Peyer's patch (tissue), 4 donors: ENCODE results near the gene DRAXIN.

Experiments
- CTCF ChIP-seq, 6 experiments: fragments of 450-650 bp in 4 of 6; fragments of 200-600 bp in 2 of 6; sonication (generic) in 1 of 6; IDR thresholded peaks; one replicate each; pipeline ENCODE4 v1.5.1; 2017 to 2019; ENCODE audit warnings: antibody characterized with exemption in 6 of 6, mild to moderate bottlenecking in 3 of 6, moderate library complexity in 1 of 6
- POLR2A ChIP-seq, 2 donors: fragments of 450-650 bp; IDR thresholded peaks; one replicate each; pipeline ENCODE4 v1.5.1; 2017; ENCODE audit warnings: antibody characterized with exemption in 2 of 2, mild to moderate bottlenecking in 2 of 2, moderate library complexity in 2 of 2

- TF ChIP-seq CTCF (IDR thresholded peaks at IDR 0.05) (no peak), POLR2A (IDR thresholded peaks at IDR 0.05) (no peak)
Measured at GRCh38 chr1:11752359-11753088, 61.0 kb downstream of the DRAXIN start.
